Vagina (tissue), 2 donors: ENCODE results near the gene SMYD1.

ENCODE experiments used
- CTCF ChIP-seq, 3 experiments: fragments of 450-650 bp in 2 of 3; fragments of 200-600 bp in 1 of 3; sonication (generic) in 1 of 3; IDR thresholded peaks; one replicate each; pipeline ENCODE4 v1.5.1; 2017 to 2019; ENCODE audit warnings: antibody characterized with exemption in 3 of 3, mild to moderate bottlenecking in 2 of 3, moderate library complexity in 2 of 3
- POLR2A ChIP-seq, 2 donors: fragments of 450-650 bp; IDR thresholded peaks; one replicate each; pipeline ENCODE4 v1.6.1; 2017; ENCODE audit warnings: antibody characterized with exemption in 2 of 2, mild to moderate bottlenecking in 2 of 2, moderate library complexity in 2 of 2
- POLR2AphosphoS5 ChIP-seq, 2 donors: sonication (generic); formaldehyde crosslinking; IDR thresholded peaks; one replicate each; pipeline ENCODE4 v1.9.0; 2017; ENCODE audit warnings: antibody characterized with exemption in 2 of 2, mild to moderate bottlenecking in 2 of 2, low read depth in 1 of 2; ENCODE audit not compliant: insufficient read depth in 1 of 2

- no peak for TF ChIP-seq CTCF (IDR thresholded peaks at IDR 0.05)
- TF ChIP-seq POLR2A (IDR thresholded peaks at IDR 0.05) = no peak
- no peak for TF ChIP-seq POLR2AphosphoS5 (IDR thresholded peaks at IDR 0.05; ENCODE audit: insufficient read depth in 1 of 2, low read depth in 1 of 2)
Measured at GRCh38 chr2:88117973-88118372, 50.3 kb downstream of the SMYD1 start.
